ENCODE results near the gene SORBS1.

Gene SORBS1

DNA sequence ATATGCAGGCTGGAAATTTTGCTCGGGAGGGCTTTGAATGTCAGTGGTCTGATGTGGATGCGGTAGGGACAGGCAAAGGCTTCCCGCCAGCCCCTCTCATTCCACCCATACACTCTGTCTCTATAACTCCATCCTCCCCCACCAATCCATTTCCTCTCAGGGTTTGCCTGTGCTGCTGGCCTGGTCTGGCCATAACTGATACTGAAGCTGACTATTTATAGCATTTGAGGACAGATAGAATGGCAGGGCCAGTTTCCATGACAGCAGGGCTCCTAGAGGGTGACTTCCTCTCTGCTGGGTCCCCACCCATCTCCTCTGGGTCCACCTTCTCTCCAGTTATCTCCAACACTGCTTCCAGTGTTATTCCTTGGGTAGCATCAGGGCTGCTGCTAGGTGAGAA, 263.8 kb downstream of the SORBS1 start:
- ATAC-seq: no peak
- Mint-ChIP-seq H3K4me3 (no peak overlapping the region), H3K27ac (peak overlapping the region; percentile 93), H3K9me3 (no peaks in the 10 kb centered on the region), H3K4me1 (peaks cover 57% of the 10 kb centered on the region), H3K36me3 (no peaks in the 10 kb centered on the region), H3K27me3 (no peaks in the 10 kb centered on the region)

DNA sequence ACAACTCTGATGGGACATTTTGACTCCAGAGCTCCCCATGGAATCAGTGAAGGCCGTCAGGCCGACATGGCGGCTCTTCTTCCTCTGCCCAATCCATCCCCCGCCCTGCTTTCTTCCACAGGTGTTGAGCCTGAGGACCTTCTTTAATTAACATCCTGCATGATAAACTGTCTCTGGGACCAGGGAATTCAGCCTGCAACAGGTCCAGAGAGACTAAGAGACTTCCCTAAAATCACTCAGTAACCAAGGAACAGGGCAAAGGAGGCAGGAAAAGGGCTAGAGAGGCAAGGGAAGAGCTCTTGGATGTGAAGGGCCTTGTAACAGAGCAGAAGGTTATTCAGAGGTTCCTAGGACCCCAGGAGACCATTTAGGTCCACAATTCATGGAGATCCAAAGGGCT, 264.4 kb downstream of the SORBS1 start:
- H3K27ac Mint-ChIP-seq: peak overlapping the region; percentile 93
- ATAC-seq: no peak
- no peaks in the 10 kb centered on the region for H3K36me3 Mint-ChIP-seq
- H3K4me3 Mint-ChIP-seq: no peak overlapping the region
- H3K4me1 Mint-ChIP-seq: peaks cover 63% of the 10 kb centered on the region
- no peaks in the 10 kb centered on the region for H3K27me3 Mint-ChIP-seq
- no peaks in the 10 kb centered on the region for H3K9me3 Mint-ChIP-seq

DNA sequence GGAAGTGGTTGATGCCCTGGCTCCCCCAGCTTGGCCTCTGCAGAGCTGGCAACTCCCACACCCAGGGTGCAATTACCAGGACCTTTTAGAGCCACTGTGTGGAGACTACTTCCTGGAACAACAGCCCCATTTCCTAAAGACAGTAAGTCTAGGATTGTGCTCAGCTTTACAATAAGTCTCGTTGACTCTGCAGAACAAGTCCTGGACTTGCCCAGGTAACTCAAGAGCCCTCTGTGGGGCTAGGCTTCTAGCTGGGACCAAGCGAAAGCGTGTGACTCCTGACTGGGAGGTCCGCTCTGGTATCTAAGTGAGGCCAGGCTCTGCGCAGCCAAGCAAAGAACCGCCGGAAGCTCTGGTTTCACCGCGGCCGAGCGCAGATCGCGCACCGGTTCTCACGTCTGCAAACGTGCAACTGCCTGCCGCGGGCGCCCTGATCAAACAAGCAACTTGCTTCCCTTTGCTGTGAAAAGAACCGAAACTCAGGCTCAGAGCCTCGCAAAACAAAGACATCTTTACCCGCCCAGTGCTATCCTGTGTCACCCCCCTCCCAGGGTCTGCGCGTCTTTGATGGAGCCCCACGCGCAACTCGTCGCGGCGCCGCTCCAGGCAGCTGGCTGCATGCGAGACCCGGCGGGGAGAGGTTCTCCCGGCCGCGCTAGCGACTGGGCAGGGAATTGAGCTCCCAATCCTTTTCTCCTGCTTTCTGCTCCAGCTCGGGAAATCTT, 266.0 kb downstream of the SORBS1 start:
- Mint-ChIP-seq H3K9me3 (no peaks in the 10 kb centered on the region), H3K27ac (peak overlapping the region; percentile 93), H3K4me3 (peak overlapping the region; percentile 75), H3K4me1 (peaks cover 70% of the 10 kb centered on the region), H3K27me3 (no peaks in the 10 kb centered on the region), H3K36me3 (no peaks in the 10 kb centered on the region)
- peak; percentile 91 for ATAC-seq

DNA sequence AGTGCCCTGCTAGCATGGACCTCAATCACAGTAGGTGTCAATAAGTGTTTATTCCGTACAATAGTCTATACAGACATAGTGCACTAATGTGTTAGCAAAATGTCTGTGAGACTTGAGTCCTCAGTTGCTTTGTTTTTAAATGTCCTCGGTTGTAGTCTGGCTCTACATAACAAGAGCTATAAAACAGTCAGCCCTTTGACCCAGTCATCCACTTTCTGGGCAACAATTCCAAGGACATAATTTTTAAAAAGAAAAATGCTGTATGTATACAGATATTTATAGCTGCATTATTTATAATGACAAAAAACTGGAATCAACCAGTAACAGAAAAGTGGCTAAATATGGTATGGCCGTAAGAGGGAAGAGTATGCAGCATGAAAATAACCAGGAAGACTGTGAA, 267.5 kb downstream of the SORBS1 start:
- no peak for ATAC-seq
- Mint-ChIP-seq H3K36me3 (no peaks in the 10 kb centered on the region), H3K4me1 (peaks cover 86% of the 10 kb centered on the region), H3K27me3 (no peaks in the 10 kb centered on the region), H3K9me3 (no peaks in the 10 kb centered on the region), H3K4me3 (no peak overlapping the region), H3K27ac (peak overlapping the region; percentile 93)

DNA sequence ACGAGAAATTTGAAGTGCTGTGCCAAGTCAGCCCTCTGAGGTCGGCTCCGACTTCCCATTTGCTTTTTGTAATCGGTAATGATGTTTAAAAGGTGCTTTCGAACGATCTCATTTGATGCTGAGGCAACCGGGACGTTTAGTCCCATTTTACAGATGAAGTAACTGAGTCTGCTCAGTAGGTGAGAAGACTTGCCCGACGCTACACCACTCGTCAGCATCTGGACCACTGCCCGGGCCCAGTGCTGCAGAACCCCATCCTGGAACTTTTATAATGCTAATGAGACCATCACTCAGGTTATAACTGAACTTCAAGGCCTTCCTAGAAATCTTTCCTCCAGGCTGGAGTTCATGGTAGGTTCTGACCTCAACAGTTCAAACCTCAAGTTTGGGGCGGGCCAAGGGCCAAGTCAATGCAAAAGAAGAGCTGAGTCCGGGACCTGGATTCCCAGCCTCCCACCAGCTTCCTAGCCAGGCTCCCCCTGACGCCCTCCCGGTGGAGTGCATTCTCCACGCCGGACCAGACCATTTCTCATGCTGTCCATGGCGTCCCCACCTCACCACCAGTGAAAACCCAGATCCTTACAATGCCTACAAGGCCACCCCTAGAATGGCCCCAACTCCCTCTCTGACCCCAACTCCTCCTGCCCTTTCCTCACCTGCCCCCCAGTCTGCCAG, 269.7 kb downstream of the SORBS1 start:
- no peaks in the 10 kb centered on the region for H3K36me3 Mint-ChIP-seq
- ATAC-seq: no peak
- peak overlapping the region; percentile 93 for H3K27ac Mint-ChIP-seq
- H3K4me3 Mint-ChIP-seq: peak overlapping the region; percentile 76
- H3K9me3 Mint-ChIP-seq: no peaks in the 10 kb centered on the region
- H3K27me3 Mint-ChIP-seq: no peaks in the 10 kb centered on the region
- peaks cover 92% of the 10 kb centered on the region for H3K4me1 Mint-ChIP-seq

DNA sequence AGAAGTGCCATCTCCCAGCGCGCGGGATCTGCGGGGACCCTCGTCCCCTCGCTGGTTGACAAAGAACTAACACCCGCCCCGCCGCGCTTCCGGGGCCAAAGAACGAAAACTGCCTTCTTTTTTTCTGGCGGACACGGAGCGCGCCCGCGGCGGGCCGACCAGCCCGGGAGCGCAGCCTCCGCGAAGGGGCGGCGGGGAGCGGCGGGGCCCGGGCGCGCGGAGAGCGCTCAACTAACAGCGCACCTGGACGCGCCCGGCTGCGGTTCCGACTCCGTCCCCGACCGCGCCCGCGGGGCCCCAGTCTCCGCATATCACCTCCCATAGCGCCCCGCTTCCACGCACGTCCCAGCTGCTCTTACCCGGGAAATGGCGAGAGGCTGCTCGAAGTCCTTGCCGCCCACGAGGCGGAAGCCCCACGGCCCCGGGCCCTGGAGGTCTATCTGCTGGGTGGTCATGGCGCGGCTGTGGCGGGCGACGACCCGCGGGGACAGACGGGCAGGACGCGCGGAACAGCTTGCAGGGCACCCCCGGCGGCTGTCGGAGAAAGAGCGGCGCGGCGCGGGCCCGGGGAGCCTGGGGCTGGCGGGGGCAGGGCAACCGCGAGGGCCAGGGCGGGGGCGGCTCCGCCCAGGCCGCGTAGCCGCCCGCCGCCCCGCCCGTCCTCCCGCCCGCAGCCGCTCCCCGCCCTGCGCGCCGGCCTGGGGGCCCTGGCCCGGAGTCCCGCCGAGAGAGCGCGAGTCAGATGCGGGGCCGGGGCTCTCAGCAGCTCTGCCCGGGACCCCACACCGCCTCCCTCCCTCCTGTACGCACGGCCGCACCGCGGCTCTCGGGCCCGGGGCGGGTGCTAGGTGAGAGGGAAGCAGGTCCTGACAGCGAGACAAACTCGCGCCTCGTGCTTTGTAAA, 270.5 kb downstream of the SORBS1 start, which contains the start of gene PDLIM1:
Gene PDLIM1 (minus strand): TSS at position 543 of the 904 bp plus-strand sequence. CDS start 88 bp downstream, at position 455.
- peak; percentile 84 for ATAC-seq
- peak within 1 kb of the TSS; percentile 93 for H3K27ac Mint-ChIP-seq
- no peaks in the 10 kb centered on the region for H3K9me3 Mint-ChIP-seq
- H3K4me3 Mint-ChIP-seq: peak within 1 kb of the TSS; percentile 96
- H3K4me1 Mint-ChIP-seq: peaks cover 86% of the 10 kb centered on the region
- H3K36me3 Mint-ChIP-seq: no peaks in the 10 kb centered on the region
- no peaks in the 10 kb centered on the region for H3K27me3 Mint-ChIP-seq

DNA sequence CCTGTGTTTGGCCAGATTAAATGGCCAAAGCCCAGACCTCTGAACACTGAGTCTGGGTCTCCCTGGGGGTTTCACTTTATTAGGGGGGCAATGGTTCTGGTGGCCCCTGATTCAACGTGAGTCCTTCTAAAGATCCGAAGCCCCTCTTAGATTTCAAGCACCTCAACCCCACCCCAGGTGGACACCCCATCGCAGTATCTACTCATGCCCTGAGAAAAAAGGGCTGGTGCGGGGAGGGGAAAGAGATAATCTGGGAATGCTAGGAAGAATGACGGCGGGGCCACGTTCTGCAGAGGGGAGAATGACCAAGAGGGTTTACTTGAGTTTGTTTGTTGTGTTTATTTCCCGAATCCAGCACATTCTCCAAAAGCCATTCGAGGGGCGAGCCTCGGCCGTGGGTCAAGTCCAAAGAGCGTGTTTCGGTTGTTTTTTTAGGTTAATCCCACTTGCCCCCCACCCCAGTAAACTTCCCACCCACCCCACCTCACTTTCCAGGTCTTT, 271.2 kb downstream of the SORBS1 start:
- H3K4me1 Mint-ChIP-seq: peaks cover 86% of the 10 kb centered on the region
- ATAC-seq: no peak
- H3K9me3 Mint-ChIP-seq: no peaks in the 10 kb centered on the region
- H3K27ac Mint-ChIP-seq: peak overlapping the region; percentile 93
- H3K4me3 Mint-ChIP-seq: peak overlapping the region; percentile 96
- H3K27me3 Mint-ChIP-seq: no peaks in the 10 kb centered on the region
- H3K36me3 Mint-ChIP-seq: no peaks in the 10 kb centered on the region

DNA sequence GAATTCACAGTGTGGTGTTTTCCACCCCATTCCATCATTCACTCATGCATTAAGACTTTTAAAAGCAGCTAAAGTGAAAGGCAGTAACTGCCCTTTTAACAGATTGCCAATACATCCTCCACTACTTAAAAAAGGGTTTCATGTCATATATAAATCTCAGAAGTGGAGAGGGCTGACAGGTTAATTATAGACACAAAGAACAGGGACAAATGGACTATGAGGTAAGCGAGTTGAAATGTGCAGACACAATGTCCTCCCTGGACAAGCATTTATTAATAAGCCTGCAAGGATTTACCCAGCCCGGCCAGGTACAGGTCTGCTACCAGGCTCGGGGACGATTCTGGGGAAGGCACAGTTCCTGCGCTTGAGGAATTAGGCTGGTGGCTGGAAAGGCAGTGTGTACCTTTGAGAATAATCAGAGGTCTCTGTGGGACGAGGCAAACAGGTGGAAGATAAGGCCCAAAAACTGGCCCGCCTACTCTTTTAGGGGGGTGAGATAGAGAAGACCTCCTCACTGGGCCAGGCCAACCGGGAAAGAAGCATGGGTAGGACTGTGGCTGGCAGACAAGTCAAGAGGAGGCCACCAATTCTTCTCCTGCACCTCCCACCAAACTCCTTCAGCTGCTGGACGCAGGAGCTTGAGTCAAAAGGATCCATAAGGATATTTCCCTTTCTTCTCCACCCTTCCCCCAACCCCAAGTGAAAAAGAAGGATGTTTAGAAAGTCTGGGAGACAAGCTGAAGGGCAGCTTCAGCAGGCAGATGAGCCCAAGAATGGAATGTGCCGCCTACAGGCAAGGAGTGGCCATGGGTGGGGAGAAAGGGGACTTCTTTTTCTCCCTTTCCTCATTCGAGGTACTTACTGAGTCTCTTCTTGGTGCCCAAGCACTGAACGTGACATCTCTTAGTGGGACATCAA, 271.9 kb downstream of the SORBS1 start:
- ATAC-seq: no peak
- peaks cover 86% of the 10 kb centered on the region for H3K4me1 Mint-ChIP-seq
- peak overlapping the region; percentile 96 for H3K4me3 Mint-ChIP-seq
- no peaks in the 10 kb centered on the region for H3K9me3 Mint-ChIP-seq
- H3K36me3 Mint-ChIP-seq: no peaks in the 10 kb centered on the region
- H3K27ac Mint-ChIP-seq: peak overlapping the region; percentile 93
- no peaks in the 10 kb centered on the region for H3K27me3 Mint-ChIP-seq

DNA sequence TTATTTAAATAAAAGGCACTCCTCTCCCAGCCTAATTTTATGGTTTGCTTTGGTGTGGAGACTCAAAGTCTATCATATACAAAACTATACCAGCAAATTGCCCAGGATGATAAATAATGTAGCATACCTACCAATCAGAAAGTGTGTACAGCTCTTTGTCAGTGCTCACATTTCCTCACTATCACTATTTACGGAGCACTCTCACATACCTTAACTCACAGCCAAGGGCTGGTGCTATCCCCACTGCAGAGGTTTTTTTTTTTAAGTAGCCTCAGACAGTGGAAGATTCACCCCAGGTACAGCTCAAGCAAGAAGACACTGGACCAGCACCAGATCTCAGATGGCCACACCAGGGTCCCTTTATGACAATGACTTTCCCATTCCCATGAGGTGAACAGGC, 272.9 kb downstream of the SORBS1 start:
- Mint-ChIP-seq H3K9me3 (no peaks in the 10 kb centered on the region), H3K36me3 (no peaks in the 10 kb centered on the region), H3K4me3 (no peak overlapping the region), H3K27me3 (no peaks in the 10 kb centered on the region), H3K4me1 (peaks cover 86% of the 10 kb centered on the region), H3K27ac (peak overlapping the region; percentile 74)
- no peak for ATAC-seq

DNA sequence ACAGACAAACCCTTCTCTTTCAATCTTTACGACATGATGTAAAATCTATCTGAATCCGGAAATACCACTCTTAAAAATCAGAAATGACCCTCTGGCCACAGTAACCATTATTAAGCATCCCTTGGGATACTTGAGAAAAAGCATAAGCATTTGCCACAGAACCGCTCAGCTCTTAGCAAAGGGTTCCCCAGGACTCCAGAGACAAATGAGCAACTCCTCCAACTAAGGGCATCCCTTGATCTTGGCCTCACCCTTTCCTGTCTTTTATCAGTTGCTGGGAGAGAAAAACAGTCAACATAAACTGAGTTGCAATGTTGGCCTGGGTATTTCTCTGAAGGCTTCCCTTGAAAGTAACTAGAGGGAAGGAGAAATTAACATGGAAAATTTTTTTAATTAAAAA, 273.9 kb downstream of the SORBS1 start:
- no peaks in the 10 kb centered on the region for H3K36me3 Mint-ChIP-seq

DNA sequence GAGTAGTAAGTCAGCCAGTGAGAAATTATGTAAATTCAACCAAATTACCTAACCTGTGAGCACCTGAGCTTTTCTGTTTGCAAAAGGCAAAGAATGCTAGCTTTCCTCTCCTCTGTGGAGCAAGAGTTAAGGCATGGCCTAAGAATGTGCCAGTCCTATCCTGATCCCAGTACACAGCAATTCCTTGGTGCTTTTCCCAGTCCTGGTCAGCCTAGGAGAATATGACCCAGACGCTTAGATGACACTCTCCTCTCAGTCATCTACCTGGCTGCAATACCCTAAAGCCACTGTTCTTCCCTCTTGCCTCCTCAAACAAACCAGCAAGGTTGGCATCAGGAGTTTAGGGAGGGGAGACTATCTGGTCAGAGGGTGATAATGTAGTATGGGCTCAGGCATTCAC, 274.5 kb downstream of the SORBS1 start:
- peaks cover 86% of the 10 kb centered on the region for H3K4me1 Mint-ChIP-seq
- H3K4me3 Mint-ChIP-seq: no peak overlapping the region
- H3K36me3 Mint-ChIP-seq: no peaks in the 10 kb centered on the region
- no peaks in the 10 kb centered on the region for H3K9me3 Mint-ChIP-seq
- no peaks in the 10 kb centered on the region for H3K27me3 Mint-ChIP-seq
- ATAC-seq: no peak
- H3K27ac Mint-ChIP-seq: peak overlapping the region; percentile 74

More for the DNA sequence above, 273.9 kb downstream of the SORBS1 start:
- Mint-ChIP-seq H3K9me3 (no peaks in the 10 kb centered on the region), H3K4me1 (peaks cover 86% of the 10 kb centered on the region), H3K27ac (peak overlapping the region; percentile 74), H3K27me3 (no peaks in the 10 kb centered on the region), H3K4me3 (no peak overlapping the region)
- no peak for ATAC-seq

DNA sequence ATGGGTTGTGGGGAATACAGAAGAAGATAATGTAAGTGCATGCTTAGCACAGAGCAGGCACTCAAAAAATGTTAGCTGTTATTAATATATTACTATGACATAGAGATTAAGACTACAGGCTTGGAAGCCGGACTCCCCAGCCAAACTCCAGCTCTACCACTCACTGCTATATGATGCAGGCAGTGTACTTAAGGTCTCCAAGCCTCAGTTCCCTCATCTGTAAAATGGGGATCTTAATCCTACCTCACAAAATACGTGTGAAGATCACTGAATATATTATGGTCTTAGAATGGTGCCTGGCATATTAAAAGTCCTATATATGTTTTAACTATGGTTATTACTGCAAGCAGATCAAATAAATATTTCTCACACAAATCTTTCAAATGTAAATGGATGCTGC, 275.6 kb downstream of the SORBS1 start:
- no peak overlapping the region for H3K4me3 Mint-ChIP-seq
- no peaks in the 10 kb centered on the region for H3K36me3 Mint-ChIP-seq
- no peaks in the 10 kb centered on the region for H3K27me3 Mint-ChIP-seq
- no peaks in the 10 kb centered on the region for H3K9me3 Mint-ChIP-seq
- no peak for ATAC-seq
- H3K27ac Mint-ChIP-seq: peak overlapping the region; percentile 74
- H3K4me1 Mint-ChIP-seq: peaks cover 92% of the 10 kb centered on the region

DNA sequence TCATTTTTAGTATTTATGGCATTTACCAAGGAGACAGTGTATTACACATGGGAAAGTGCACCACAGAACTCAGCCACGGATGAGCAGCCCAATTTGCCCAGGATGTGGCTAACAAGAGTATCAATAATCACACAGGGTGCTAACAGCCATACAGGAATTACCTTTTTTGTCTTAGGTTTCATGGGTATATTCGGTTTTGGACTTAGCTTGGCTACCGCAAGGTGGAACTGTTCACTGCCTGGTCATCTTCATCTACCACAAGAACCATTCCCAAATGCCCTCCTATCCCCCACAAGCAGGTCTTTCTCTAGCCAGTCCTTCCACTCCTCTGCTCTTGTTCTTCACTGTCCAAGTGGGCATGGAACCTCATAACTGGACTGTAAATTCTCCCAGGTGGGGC, 276.4 kb downstream of the SORBS1 start:
- peaks cover 88% of the 10 kb centered on the region for H3K4me1 Mint-ChIP-seq
- H3K27me3 Mint-ChIP-seq: no peaks in the 10 kb centered on the region
- H3K27ac Mint-ChIP-seq: peak overlapping the region; percentile 74
- no peak for ATAC-seq
- H3K36me3 Mint-ChIP-seq: no peaks in the 10 kb centered on the region
- no peaks in the 10 kb centered on the region for H3K9me3 Mint-ChIP-seq
- no peak overlapping the region for H3K4me3 Mint-ChIP-seq

DNA sequence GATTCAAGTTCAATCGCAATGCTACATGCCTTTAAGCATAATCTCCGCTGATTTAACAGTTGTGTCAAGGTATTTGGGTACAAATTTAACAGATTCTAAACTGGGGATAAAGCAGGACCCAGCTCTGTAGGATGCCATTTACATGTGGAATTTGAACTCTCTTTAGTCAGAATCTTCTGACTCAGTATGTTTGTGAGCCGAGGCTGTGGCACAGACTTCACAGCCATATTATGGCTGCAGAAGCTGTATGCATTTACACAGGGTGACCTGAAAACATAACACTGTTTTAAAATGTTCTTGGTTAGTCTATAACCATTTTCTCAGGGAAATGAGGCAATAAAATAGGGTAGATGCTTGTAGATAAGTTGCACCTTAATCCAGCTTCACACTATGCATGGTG, 279.1 kb downstream of the SORBS1 start:
- no peaks in the 10 kb centered on the region for H3K9me3 Mint-ChIP-seq
- no peak overlapping the region for H3K27ac Mint-ChIP-seq
- ATAC-seq: no peak
- H3K36me3 Mint-ChIP-seq: no peaks in the 10 kb centered on the region
- peaks cover 87% of the 10 kb centered on the region for H3K4me1 Mint-ChIP-seq
- no peak overlapping the region for H3K4me3 Mint-ChIP-seq
- H3K27me3 Mint-ChIP-seq: no peaks in the 10 kb centered on the region

All from stimulated activated memory B cell treated with anti-CD40 and anti-IgM and Interleukin-4, amounts not matched to agents 10 μg/mL and 1 μg/mL and 100 μg/mL, for 72 hours (primary cell).